ENCODE data around the gene CALCA. TPM values are rescaled to one million over a fixed set of nuclear protein-coding genes. Genes with fewer than 3 reads are reported as not detected.

CALCA gene
- polyA plus RNA-seq, 4 donors = 0.18 to 0.27 TPM; not detected in 2

DNA sequence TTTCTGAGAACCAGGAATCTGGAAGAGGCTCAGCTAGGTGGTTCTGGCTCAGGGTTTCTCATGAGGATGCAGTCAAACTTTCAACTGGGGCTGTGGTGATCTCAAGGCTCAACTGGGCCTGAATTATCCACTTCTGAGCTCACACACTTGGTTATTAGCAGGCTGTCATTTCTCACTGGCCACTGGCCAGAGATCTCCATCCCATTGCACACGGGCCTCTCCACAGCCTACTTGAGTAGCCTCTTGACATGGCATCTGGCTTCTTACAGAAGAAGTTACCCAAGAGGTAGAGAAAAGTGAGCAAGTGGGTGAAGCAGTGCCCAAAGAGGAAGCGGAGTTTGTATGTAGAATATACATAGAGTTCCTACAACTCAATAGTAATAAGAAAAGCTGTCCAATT is 16.0 kb downstream of the CALCA start:
- H3K9me3 ChIP-seq (ENCODE audit: control insufficient read depth in 2 of 2, insufficient read depth in 1 of 2, low read depth in 1 of 2, low read length in 1 of 2) = no peaks in the 10 kb centered on the region
- no peaks in the 10 kb centered on the region for H3K4me1 ChIP-seq (ENCODE audit: control insufficient read depth in 3 of 3, insufficient read depth in 2 of 3, low read depth in 1 of 3, low read length in 2 of 3)
- FAIRE-seq = no peak
- no peak overlapping the region for H3K4me3 ChIP-seq (ENCODE audit: low read depth in 1 of 3, low read length in 3 of 3)
- WGBS, 3 donors = 66 to 75% (median 75%) methylated on average over 2 of the region's 2 CpGs
- H3K27ac ChIP-seq (ENCODE audit: low read depth in 1 of 3, low read length in 2 of 3) = no peak overlapping the region
- H3K36me3 ChIP-seq (ENCODE audit: control insufficient read depth in 3 of 3, insufficient read depth in 2 of 3, low read depth in 1 of 3, low read length in 3 of 3) = no peaks in the 10 kb centered on the region
- no peaks in the 10 kb centered on the region for H3K27me3 ChIP-seq (ENCODE audit: control insufficient read depth in 3 of 3, insufficient read depth in 3 of 3, low read length in 3 of 3)
- DNase-seq = no peak

DNA sequence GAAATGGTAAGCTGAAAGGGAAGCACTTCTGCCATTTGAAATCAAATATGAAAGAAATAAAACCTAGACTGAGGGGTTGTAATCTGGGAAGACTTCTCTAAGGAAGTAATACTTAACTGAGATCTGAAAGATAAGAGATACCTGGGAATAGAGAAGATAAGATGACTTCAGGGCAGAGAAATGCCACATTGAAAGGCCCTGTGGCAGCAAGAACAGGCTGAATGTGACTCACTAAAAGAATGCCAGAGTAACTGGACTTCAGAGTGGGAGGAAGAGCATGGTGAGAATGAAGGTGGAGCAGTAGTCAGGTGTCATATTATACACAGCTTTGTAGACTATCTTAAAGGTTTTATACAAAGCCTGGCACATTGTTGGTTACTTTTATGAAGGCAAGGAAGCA is 17.6 kb downstream of the CALCA start:
- H3K9me3 ChIP-seq (ENCODE audit: control insufficient read depth in 2 of 2, insufficient read depth in 1 of 2, low read depth in 1 of 2, low read length in 1 of 2) = no peaks in the 10 kb centered on the region
- no peak overlapping the region for H3K4me3 ChIP-seq (ENCODE audit: low read depth in 1 of 3, low read length in 3 of 3)
- H3K27me3 ChIP-seq (ENCODE audit: control insufficient read depth in 3 of 3, insufficient read depth in 3 of 3, low read length in 3 of 3) = no peaks in the 10 kb centered on the region
- DNase-seq (no peak), FAIRE-seq (no peak)
- H3K27ac ChIP-seq (ENCODE audit: low read depth in 1 of 3, low read length in 2 of 3) = no peak overlapping the region
- no peaks in the 10 kb centered on the region for H3K36me3 ChIP-seq (ENCODE audit: control insufficient read depth in 3 of 3, insufficient read depth in 2 of 3, low read depth in 1 of 3, low read length in 3 of 3)
- H3K4me1 ChIP-seq (ENCODE audit: control insufficient read depth in 3 of 3, insufficient read depth in 2 of 3, low read depth in 1 of 3, low read length in 2 of 3) = no peaks in the 10 kb centered on the region

DNA sequence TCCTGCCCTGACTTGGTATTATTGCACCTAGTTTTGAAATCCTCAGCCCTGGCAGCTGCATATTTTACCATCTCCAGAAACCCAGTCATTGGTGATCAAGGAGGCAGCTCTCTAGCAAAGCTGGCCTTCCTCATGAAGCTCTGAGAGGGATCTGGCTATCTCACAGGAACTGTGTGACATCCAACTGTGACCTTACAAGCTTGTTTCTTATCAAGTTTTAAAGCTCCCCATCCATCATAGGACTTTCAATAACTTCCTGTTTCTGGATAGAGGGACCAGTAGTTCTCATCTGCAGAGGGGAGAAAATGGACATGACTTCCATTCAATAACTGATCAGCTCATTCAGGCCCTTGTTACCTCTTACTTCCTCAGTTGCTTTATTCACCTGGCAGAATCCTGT is 18.2 kb downstream of the CALCA start:
- Histone ChIP-seq H3K9me3 (ENCODE audit: control insufficient read depth in 2 of 2, insufficient read depth in 1 of 2, low read depth in 1 of 2, low read length in 1 of 2) (no peaks in the 10 kb centered on the region), H3K4me1 (ENCODE audit: control insufficient read depth in 3 of 3, insufficient read depth in 2 of 3, low read depth in 1 of 3, low read length in 2 of 3) (no peaks in the 10 kb centered on the region), H3K27ac (ENCODE audit: low read depth in 1 of 3, low read length in 2 of 3) (no peak overlapping the region), H3K36me3 (ENCODE audit: control insufficient read depth in 3 of 3, insufficient read depth in 2 of 3, low read depth in 1 of 3, low read length in 3 of 3) (no peaks in the 10 kb centered on the region), H3K4me3 (ENCODE audit: low read depth in 1 of 3, low read length in 3 of 3) (no peak overlapping the region), H3K27me3 (ENCODE audit: control insufficient read depth in 3 of 3, insufficient read depth in 3 of 3, low read length in 3 of 3) (no peaks in the 10 kb centered on the region)
- no peak for FAIRE-seq
- DNase-seq = no peak

DNA sequence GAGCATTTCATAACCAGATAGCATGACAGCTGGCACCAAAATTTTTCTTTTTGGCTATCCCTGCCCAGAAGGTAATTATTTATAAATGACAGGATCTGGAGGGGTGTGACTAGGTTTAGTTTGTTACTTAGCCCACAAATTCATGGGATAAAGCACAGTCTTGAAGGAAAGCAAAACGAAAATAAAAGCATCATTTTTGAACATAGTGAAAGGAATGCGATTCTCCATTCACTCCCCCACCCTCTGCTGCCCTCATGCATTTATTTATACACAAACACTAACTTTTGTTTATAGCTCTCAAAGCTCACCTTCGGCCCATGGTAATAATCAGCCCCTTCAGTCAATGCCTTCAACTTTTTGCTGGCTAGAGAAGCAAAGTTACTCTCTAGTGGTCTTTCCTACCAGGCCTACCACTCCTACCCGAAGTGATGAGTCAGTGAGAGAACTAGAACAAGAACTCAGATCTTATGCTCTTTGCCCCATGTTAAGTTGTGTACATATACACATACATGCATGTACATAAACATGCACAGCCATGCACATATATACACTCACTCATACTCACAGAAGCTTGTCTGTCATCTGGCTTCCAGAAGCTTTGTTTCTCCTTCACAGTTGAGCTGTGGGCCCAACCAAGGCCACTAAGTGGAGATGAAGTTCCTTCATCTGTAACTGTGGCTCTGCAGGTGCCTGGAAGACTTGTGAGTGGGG is 22.6 kb downstream of the CALCA start:
- no peak for FAIRE-seq
- Histone ChIP-seq H3K4me3 (ENCODE audit: low read depth in 1 of 3, low read length in 3 of 3) (no peak overlapping the region), H3K36me3 (ENCODE audit: control insufficient read depth in 3 of 3, insufficient read depth in 2 of 3, low read depth in 1 of 3, low read length in 3 of 3) (no peaks in the 10 kb centered on the region), H3K9me3 (ENCODE audit: control insufficient read depth in 2 of 2, insufficient read depth in 1 of 2, low read depth in 1 of 2, low read length in 1 of 2) (no peaks in the 10 kb centered on the region), H3K4me1 (ENCODE audit: control insufficient read depth in 3 of 3, insufficient read depth in 2 of 3, low read depth in 1 of 3, low read length in 2 of 3) (no peaks in the 10 kb centered on the region), H3K27me3 (ENCODE audit: control insufficient read depth in 3 of 3, insufficient read depth in 3 of 3, low read length in 3 of 3) (no peaks in the 10 kb centered on the region), H3K27ac (ENCODE audit: low read depth in 1 of 3, low read length in 2 of 3) (no peak overlapping the region)
- no peak for DNase-seq
- 63 to 75% (median 65%) methylated on average over 4 of the region's 4 CpGs for WGBS, 3 donors

DNA sequence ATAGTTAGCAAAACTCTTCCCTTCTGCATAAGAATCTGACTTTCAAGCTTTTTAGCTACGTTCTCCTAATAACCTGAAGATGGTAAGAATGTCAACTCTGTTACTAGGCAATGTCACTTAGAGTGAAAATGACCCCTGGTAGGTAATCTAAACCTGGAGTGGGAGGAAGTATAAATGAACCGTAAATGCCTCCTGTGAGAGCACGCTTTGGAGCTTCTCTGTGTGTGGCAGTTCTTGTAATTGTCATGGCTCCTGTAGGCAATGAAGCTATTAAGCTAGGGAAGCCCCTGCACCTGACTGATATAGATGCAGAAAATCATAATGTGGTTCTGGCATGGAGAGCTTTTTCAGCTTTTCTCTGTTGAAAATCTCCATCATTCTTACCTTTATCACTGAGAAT is 29.4 kb downstream of the CALCA start:
- 51 to 71% (median 62%) methylated on average over 3 of the region's 3 CpGs for WGBS, 3 donors

DNA sequence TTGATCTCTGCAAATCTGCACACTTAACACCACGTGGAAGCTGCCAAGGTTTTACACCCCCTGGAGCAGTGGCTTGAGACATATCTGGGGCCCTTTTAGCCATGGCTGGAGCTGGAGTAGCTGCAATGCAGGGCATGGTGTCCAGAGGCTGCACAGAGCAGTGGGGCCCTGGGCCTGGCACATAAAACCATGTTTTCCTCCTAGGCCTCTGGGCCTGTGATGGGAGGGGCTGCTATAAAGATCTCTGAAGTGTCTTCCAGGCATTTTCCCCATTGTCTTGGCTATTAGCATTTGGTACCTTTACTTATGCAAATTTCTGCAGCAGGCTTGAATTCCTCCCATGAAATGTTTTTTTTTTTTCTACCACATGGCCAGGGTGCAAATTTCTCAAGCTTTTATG is 33.2 kb downstream of the CALCA start:
- no peak for FAIRE-seq
- peaks cover 0 to 6% of the 10 kb centered on the region in 2 donors for H3K9me3 ChIP-seq (ENCODE audit: control insufficient read depth in 2 of 2, insufficient read depth in 1 of 2, low read depth in 1 of 2, low read length in 1 of 2)

More for the DNA sequence above, 29.4 kb downstream of the CALCA start:
- H3K4me1 ChIP-seq (ENCODE audit: control insufficient read depth in 3 of 3, insufficient read depth in 2 of 3, low read depth in 1 of 3, low read length in 2 of 3) = no peaks in the 10 kb centered on the region
- H3K36me3 ChIP-seq (ENCODE audit: control insufficient read depth in 3 of 3, insufficient read depth in 2 of 3, low read depth in 1 of 3, low read length in 3 of 3) = no peaks in the 10 kb centered on the region
- DNase-seq (no peak), FAIRE-seq (no peak)
- peaks cover 0 to 6% of the 10 kb centered on the region in 2 donors for H3K9me3 ChIP-seq (ENCODE audit: control insufficient read depth in 2 of 2, insufficient read depth in 1 of 2, low read depth in 1 of 2, low read length in 1 of 2)
- H3K4me3 ChIP-seq (ENCODE audit: low read depth in 1 of 3, low read length in 3 of 3) = no peak overlapping the region
- peaks cover 0 to 2% (median 0%) of the 10 kb centered on the region in 3 donors for H3K27me3 ChIP-seq (ENCODE audit: control insufficient read depth in 3 of 3, insufficient read depth in 3 of 3, low read length in 3 of 3)
- H3K27ac ChIP-seq (ENCODE audit: low read depth in 1 of 3, low read length in 2 of 3) = no peak overlapping the region

DNA sequence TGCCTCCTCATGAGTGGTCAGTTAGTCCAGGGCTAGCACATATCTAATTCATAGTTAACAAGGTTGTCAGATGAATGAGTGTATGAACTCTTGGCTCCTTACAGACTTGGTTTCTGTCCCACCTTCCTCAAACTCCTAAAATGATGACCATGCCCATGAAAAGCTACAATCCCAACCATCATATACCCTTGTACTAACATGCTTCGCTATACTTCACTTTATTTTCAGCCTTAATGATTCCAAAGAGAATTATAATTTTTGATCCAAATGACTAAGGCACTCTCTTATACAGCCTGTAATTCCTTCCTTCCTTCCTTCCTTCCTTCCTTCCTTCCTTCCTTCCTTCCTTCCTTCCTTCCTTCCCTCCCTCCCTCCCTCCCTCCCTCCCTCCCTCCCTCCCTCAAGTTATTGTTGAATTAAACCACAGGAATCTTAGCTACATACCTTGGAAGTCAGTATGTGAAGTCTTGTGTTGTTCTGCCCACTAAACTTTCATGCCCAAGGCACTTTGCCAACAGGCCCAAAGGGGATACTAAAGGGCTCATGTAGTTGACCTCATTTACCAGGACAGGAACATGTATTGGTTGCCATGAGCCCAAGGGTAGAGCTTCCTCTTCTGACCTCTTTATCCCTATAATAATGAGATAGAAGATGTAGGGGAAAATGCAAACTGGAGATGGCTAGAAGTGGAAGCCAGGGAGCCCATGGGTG is 37.4 kb downstream of the CALCA start:
- Histone ChIP-seq H3K9me3 (ENCODE audit: control insufficient read depth in 2 of 2, insufficient read depth in 1 of 2, low read depth in 1 of 2, low read length in 1 of 2) (peaks cover 0 to 6% of the 10 kb centered on the region in 2 donors), H3K36me3 (ENCODE audit: control insufficient read depth in 3 of 3, insufficient read depth in 2 of 3, low read depth in 1 of 3, low read length in 3 of 3) (no peaks in the 10 kb centered on the region), H3K27me3 (ENCODE audit: control insufficient read depth in 3 of 3, insufficient read depth in 3 of 3, low read length in 3 of 3) (no peaks in the 10 kb centered on the region), H3K4me3 (ENCODE audit: low read depth in 1 of 3, low read length in 3 of 3) (no peak overlapping the region), H3K27ac (ENCODE audit: low read depth in 1 of 3, low read length in 2 of 3) (no peak overlapping the region), H3K4me1 (ENCODE audit: control insufficient read depth in 3 of 3, insufficient read depth in 2 of 3, low read depth in 1 of 3, low read length in 2 of 3) (no peaks in the 10 kb centered on the region)
- WGBS, 3 donors = 44 to 97% (median 81%) methylated on average over 1 of the region's 1 CpG
- FAIRE-seq (no peak), DNase-seq (no peak)

More for the DNA sequence above, 33.2 kb downstream of the CALCA start:
- Histone ChIP-seq H3K27ac (ENCODE audit: low read depth in 1 of 3, low read length in 2 of 3) (no peak overlapping the region), H3K4me1 (ENCODE audit: control insufficient read depth in 3 of 3, insufficient read depth in 2 of 3, low read depth in 1 of 3, low read length in 2 of 3) (no peaks in the 10 kb centered on the region), H3K27me3 (ENCODE audit: control insufficient read depth in 3 of 3, insufficient read depth in 3 of 3, low read length in 3 of 3) (peaks cover 0 to 2% (median 0%) of the 10 kb centered on the region in 3 donors), H3K4me3 (ENCODE audit: low read depth in 1 of 3, low read length in 3 of 3) (no peak overlapping the region), H3K36me3 (ENCODE audit: control insufficient read depth in 3 of 3, insufficient read depth in 2 of 3, low read depth in 1 of 3, low read length in 3 of 3) (no peaks in the 10 kb centered on the region)
- 25 to 57% (median 44%) methylated on average over 1 of the region's 1 CpG for WGBS, 3 donors
- no peak for DNase-seq

DNA sequence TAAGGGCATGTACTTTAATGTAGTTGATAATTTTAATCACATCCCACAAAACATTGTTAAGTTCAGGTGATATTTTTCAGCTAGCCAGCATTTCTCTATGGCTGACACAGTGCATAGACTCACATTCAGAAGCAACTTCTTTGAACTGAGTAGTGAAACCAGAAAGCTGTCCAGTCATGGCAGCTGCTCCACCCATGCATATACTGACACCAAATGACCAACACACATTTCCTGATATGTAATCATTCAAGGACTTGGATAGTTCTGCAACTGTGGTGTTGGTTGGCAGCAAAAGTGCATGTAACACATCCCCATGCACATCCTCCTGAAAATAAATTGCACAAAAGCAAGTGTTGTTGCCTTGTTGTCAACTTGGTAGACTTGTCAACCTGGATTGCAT is 39.7 kb downstream of the CALCA start:
- Histone ChIP-seq H3K4me3 (ENCODE audit: low read depth in 1 of 3, low read length in 3 of 3) (no peak overlapping the region), H3K27ac (ENCODE audit: low read depth in 1 of 3, low read length in 2 of 3) (no peak overlapping the region), H3K36me3 (ENCODE audit: control insufficient read depth in 3 of 3, insufficient read depth in 2 of 3, low read depth in 1 of 3, low read length in 3 of 3) (no peaks in the 10 kb centered on the region), H3K4me1 (ENCODE audit: control insufficient read depth in 3 of 3, insufficient read depth in 2 of 3, low read depth in 1 of 3, low read length in 2 of 3) (no peaks in the 10 kb centered on the region), H3K27me3 (ENCODE audit: control insufficient read depth in 3 of 3, insufficient read depth in 3 of 3, low read length in 3 of 3) (no peaks in the 10 kb centered on the region), H3K9me3 (ENCODE audit: control insufficient read depth in 2 of 2, insufficient read depth in 1 of 2, low read depth in 1 of 2, low read length in 1 of 2) (no peaks in the 10 kb centered on the region)
- no peak for DNase-seq
- no peak for FAIRE-seq

DNA sequence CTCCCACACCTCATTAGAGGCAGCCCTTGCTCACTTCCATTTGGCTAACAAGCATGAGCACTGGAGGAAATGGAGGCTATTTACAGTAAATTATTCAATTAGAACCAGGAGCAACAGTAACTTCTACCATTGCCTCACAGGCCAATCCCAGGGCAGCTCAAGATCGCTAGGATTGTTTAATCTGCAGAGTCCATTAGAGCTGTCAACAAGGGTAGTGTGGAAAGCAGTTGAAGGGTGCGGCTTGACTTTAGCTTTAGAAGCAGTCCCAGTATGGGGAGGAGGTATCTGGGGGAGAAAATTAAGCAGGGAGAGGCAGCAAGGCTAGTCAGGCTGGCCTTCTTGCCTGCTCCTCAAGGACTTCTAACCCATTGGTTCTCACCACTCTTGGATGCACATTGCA is 41.8 kb downstream of the CALCA start:
- DNase-seq = no peak
- no peak for FAIRE-seq
- Histone ChIP-seq H3K36me3 (ENCODE audit: control insufficient read depth in 3 of 3, insufficient read depth in 2 of 3, low read depth in 1 of 3, low read length in 3 of 3) (no peaks in the 10 kb centered on the region), H3K27ac (ENCODE audit: low read depth in 1 of 3, low read length in 2 of 3) (no peak overlapping the region), H3K9me3 (ENCODE audit: control insufficient read depth in 2 of 2, insufficient read depth in 1 of 2, low read depth in 1 of 2, low read length in 1 of 2) (no peaks in the 10 kb centered on the region), H3K4me1 (ENCODE audit: control insufficient read depth in 3 of 3, insufficient read depth in 2 of 3, low read depth in 1 of 3, low read length in 2 of 3) (no peaks in the 10 kb centered on the region), H3K27me3 (ENCODE audit: control insufficient read depth in 3 of 3, insufficient read depth in 3 of 3, low read length in 3 of 3) (peaks cover 0 to 3% (median 0%) of the 10 kb centered on the region in 3 donors), H3K4me3 (ENCODE audit: low read depth in 1 of 3, low read length in 3 of 3) (no peak overlapping the region)
- 43 to 66% (median 62%) methylated on average over 2 of the region's 2 CpGs for WGBS, 3 donors

Measured in small intestine (tissue), 7 donors.